Esophagus (tissue), 2 donors: ENCODE data around the gene NSFL1C. TPM values are rescaled to one million over a fixed set of nuclear protein-coding genes. Genes with fewer than 3 reads are reported as not detected.

Experiments
- H3K27ac ChIP-seq, 2 donors: one replicate each; pipeline ENCODE4 v1.5.1; 2013; ENCODE audit warnings: low read depth in 2 of 2, mild to moderate bottlenecking in 2 of 2, inconsistent platforms in 1 of 2, low read length in 1 of 2, moderate library complexity in 1 of 2
- H3K27me3 ChIP-seq, 2 donors: one replicate each; pipeline ENCODE4 v1.6.1; 2013; ENCODE audit warnings: low read length in 2 of 2, control low read depth in 1 of 2, mild to moderate bottlenecking in 1 of 2; ENCODE audit not compliant: insufficient read depth in 2 of 2, control insufficient read depth in 1 of 2
- H3K36me3 ChIP-seq, 2 donors: one replicate each; pipeline ENCODE4 v1.6.1; 2013; ENCODE audit warnings: low read length in 1 of 2; ENCODE audit not compliant: control insufficient read depth in 2 of 2, insufficient read depth in 2 of 2
- H3K4me1 ChIP-seq, 2 donors: one replicate each; pipeline ENCODE4 v1.6.1; 2013; ENCODE audit warnings: low read length in 1 of 2; ENCODE audit not compliant: control insufficient read depth in 2 of 2, insufficient read depth in 2 of 2
- H3K4me3 ChIP-seq, 2 donors: one replicate each; pipeline ENCODE4 v1.5.1; 2013; ENCODE audit warnings: low read length in 2 of 2, mild to moderate bottlenecking in 2 of 2, low read depth in 1 of 2, moderate library complexity in 1 of 2
- H3K9me3 ChIP-seq, 2 donors: one replicate each; pipeline ENCODE4 v1.6.1; 2013; ENCODE audit warnings: mild to moderate bottlenecking in 2 of 2, low read depth in 1 of 2, low read length in 1 of 2, moderate library complexity in 1 of 2; ENCODE audit not compliant: control insufficient read depth in 2 of 2, insufficient read depth in 1 of 2
- WGBS, 2 donors: extraction: QIAGEN DNeasy Blood & Tissue Kit; methylation state at CpG; one replicate each; pipeline ENCODE4 v1.1.7; 2013; 5-methylcytosine and 5-hydroxymethylcytosine counted together
- polyA plus RNA-seq, 2 donors: library from polyadenylated mRNA; stranded (reverse); fragments of 200-250 nt; gene quantifications; one replicate each; pipeline ENCODE4 v1.2.3, GENCODE V29; 2013
- donor health status: healthy with polysubstance abuse.
- donor health status: Bipolar disorder and iron deficiency.

The NSFL1C gene
- polyA plus RNA-seq, 2 donors, result 44.4 to 69.4 TPM

- no peaks in the 10 kb centered on the region for H3K27me3 ChIP-seq
- no peaks in the 10 kb centered on the region for H3K36me3 ChIP-seq
- WGBS, 2 donors, result 75 to 85% methylated on average over 2 of the region's 2 CpGs
- no peaks in the 10 kb centered on the region for H3K9me3 ChIP-seq
- H3K4me3 ChIP-seq, result no peak overlapping the region
- H3K27ac ChIP-seq, result peak overlapping the region; percentile 77 to 85
- peaks cover 0 to 2% of the 10 kb centered on the region in 2 donors for H3K4me1 ChIP-seq
Observed at GRCh38 chr20:1489325-1489724, 22.7 kb upstream of the NSFL1C start.

- Histone ChIP-seq H3K9me3 (no peaks in the 10 kb centered on the region), H3K4me1 (peaks cover 0 to 2% of the 10 kb centered on the region in 2 donors), H3K27me3 (no peaks in the 10 kb centered on the region), H3K36me3 (no peaks in the 10 kb centered on the region), H3K27ac (no peak overlapping the region), H3K4me3 (no peak overlapping the region)
- 66 to 78% methylated on average over 2 of the region's 2 CpGs for WGBS, 2 donors
Observed at GRCh38 chr20:1486566-1486965, 19.9 kb upstream of the NSFL1C start.

- H3K36me3 ChIP-seq, result no peaks in the 10 kb centered on the region
- H3K9me3 ChIP-seq, result no peaks in the 10 kb centered on the region
- H3K4me3 ChIP-seq, result no peak overlapping the region
- H3K27me3 ChIP-seq, result no peaks in the 10 kb centered on the region
- H3K27ac ChIP-seq, result no peak overlapping the region
- peaks cover 0 to 2% of the 10 kb centered on the region in 2 donors for H3K4me1 ChIP-seq
- WGBS, 2 donors, result 48 to 56% methylated on average over 5 of the region's 5 CpGs
Observed at GRCh38 chr20:1484438-1485116, 17.9 kb upstream of the NSFL1C start.

DNA sequence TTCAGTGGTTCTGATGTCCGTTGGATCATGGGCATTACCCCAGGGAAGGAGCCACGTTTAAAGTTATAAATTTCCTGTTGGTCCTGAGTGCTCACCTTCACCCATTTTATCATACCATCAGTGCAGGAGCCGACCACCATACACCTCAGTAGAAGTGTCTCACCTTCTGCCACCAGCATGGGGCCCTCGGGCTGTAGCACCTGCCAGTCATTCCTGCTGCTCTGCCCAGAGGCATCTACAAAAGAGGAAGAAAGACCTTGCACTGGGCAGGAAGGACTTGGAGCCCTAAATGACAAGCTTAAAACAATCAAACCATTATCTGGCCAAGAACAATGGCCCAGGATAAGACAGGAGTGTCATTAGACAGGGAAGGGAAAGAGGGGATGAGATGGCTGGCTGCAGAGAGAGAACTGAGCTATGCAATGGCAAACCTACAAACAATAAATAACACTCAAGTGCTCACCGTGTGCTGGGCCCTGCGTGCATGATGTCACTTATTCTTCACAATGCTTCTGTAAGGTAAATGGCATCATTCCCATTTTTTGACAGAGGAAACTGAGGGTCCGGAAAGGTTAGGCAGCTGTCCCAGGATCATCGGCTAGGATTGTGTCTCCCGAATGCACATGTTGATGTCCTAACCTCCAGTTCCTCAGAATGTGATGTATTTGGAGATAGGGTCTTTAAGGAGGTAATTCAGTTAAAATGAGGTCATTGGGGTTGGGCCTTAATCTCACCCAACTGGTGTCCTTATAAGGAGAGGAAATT lies 13.4 kb upstream of the NSFL1C start:
- Histone ChIP-seq H3K4me1 (peaks cover 0 to 4% of the 10 kb centered on the region in 2 donors), H3K27me3 (no peaks in the 10 kb centered on the region), H3K27ac (no peak overlapping the region), H3K4me3 (no peak overlapping the region), H3K9me3 (no peaks in the 10 kb centered on the region), H3K36me3 (no peaks in the 10 kb centered on the region)
- WGBS, 2 donors, result 74 to 85% methylated on average over 9 of the region's 9 CpGs

DNA sequence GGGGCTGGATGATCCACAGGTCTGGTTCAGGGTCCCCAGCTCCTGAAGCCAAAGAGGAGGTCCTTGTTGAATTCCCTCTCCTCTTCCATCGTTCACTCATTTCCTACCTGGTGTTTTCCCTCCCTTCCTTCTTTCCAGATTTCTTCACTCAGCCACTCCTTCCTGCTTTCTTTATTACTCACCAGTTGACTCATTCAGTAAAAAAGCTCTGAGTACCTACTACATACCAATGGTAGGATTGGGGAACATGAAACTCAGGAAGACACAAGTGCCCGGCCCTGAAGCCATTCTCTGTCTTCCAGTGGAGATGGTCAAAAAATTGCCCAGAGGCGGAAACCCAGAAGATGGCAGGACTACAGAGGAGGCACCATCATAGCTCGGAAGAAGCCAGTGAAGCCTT lies 11.9 kb upstream of the NSFL1C start:
- H3K4me3 ChIP-seq, result no peak overlapping the region
- peaks cover 0 to 7% of the 10 kb centered on the region in 2 donors for H3K4me1 ChIP-seq
- no peaks in the 10 kb centered on the region for H3K36me3 ChIP-seq
- H3K27me3 ChIP-seq, result no peaks in the 10 kb centered on the region
- H3K27ac ChIP-seq, result peak overlapping the region; percentile 96 to 97
- 47 to 64% methylated on average over 4 of the region's 4 CpGs for WGBS, 2 donors
- H3K9me3 ChIP-seq, result no peaks in the 10 kb centered on the region

DNA sequence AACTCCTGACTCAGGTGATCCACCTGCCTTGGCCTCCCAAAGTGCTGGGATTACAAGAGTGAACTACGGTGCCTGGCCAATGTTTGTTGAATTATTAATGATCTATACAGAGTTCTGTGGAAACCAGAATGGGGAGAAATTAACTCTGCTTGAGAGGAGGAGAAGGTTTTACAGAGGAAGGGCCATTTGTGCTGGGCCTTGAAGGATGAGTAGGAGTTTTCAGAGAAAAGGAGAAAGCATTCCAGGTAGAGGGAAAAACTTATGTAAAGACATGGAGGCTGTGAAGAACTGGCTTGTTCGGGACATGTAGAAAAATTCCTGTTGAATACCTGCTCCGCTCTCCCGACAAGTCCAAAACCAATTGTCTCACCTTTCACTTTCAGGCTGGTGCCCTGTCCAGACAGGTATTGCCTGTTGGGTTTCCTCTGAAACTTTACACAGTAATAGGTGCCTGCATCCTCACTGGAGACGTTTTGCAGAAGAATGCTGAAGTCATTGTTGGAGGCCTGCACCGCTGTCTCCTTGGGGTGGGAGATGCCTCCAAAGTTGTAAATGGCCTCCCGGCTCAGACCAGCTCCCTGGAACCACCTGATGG lies 11.3 kb upstream of the NSFL1C start:
- Histone ChIP-seq H3K27me3 (no peaks in the 10 kb centered on the region), H3K9me3 (no peaks in the 10 kb centered on the region), H3K36me3 (no peaks in the 10 kb centered on the region), H3K4me1 (peaks cover 0 to 7% of the 10 kb centered on the region in 2 donors), H3K27ac (peak overlapping the region; percentile 96 to 97), H3K4me3 (no peak overlapping the region)
- WGBS, 2 donors, result 51 to 67% methylated on average over 7 of the region's 7 CpGs

DNA sequence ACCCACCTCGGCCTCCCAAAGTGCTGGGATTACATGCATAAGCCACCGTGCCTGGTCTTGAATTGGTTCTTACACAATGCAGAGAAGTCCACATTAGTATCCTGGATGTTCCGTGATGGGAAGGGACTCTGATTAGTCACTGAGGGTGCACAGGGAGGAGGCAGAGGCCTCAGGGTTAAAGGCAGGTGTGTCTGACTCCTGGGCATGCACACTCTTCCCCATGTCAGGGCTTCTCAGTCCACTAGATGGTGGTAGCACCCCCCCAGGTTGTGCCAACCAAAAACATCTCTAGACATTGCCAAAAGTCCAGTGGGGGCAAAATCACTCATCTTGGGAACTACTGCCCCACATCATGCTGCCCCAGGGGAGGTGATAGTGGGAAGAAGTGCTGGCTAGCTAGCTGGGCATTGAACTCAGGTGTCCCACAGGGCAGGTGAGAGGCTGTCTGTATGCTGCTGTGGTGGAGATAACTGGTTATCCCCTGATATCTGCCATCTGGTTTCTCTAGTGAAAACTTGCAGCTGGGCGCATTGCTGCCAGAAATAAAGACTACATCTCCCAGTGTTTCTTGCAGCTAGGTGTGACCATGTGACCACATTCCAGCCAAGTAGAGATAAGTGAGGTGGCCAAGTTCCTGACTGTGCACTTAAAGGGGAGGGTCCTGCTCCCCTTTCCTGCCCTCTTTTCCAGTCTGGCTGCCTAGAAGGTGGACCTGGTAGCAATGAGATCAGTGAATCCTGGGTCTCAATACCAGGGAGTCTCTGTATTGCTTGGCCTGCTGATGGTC lies 8.4 kb upstream of the NSFL1C start:
- Histone ChIP-seq H3K9me3 (no peaks in the 10 kb centered on the region), H3K36me3 (no peaks in the 10 kb centered on the region), H3K4me1 (peaks cover 0 to 7% of the 10 kb centered on the region in 2 donors), H3K27me3 (no peaks in the 10 kb centered on the region), H3K4me3 (no peak overlapping the region), H3K27ac (peak overlapping the region; percentile 50 to 75)
- 51 to 59% methylated on average over 4 of the region's 4 CpGs for WGBS, 2 donors

GRCh38 chr20:1474325-1474724 lies 7.7 kb upstream of the NSFL1C start:
- peaks cover 0 to 9% of the 10 kb centered on the region in 2 donors for H3K4me1 ChIP-seq
- no peaks in the 10 kb centered on the region for H3K36me3 ChIP-seq
- no peak overlapping the region for H3K27ac ChIP-seq
- 94 to 97% methylated on average over 8 of the region's 8 CpGs for WGBS, 2 donors
- H3K27me3 ChIP-seq, result no peaks in the 10 kb centered on the region
- no peaks in the 10 kb centered on the region for H3K9me3 ChIP-seq
- H3K4me3 ChIP-seq, result no peak overlapping the region
